BLaER1 treated with 17β-estradiol and CSF1 and Interleukin-3, amounts not matched to agents 10 nM and 100 nM (cell line): ENCODE results near the gene DTNBP1.

Experiments used
- H3K27ac ChIP-seq, 11 experiments: shearing (Covaris generic); formaldehyde crosslinking; 2 replicates each; pipeline ENCODE4 v1.8.1; 2022
- H3K27me3 ChIP-seq, 11 experiments: shearing (Covaris generic); formaldehyde crosslinking; 2 replicates each; pipeline ENCODE4 v1.8.1; 2022
- H3K36me3 ChIP-seq, 11 experiments: shearing (Covaris generic); formaldehyde crosslinking; 2 replicates each; pipeline ENCODE4 v1.8.1; 2022
- H3K4me1 ChIP-seq, 10 experiments: shearing (Covaris generic); formaldehyde crosslinking; 2 replicates each; pipeline ENCODE4 v1.8.1; 2022
- H3K4me2 ChIP-seq, 11 experiments: shearing (Covaris generic); formaldehyde crosslinking; 2 replicates each; pipeline ENCODE4 v1.8.1; 2022
- H3K4me3 ChIP-seq, 10 experiments: shearing (Covaris generic); formaldehyde crosslinking; 2 replicates each; pipeline ENCODE4 v1.8.1; 2022
- H3K9ac ChIP-seq, 11 experiments: shearing (Covaris generic); formaldehyde crosslinking; 2 replicates each; pipeline ENCODE4 v1.8.1; 2022
- H3K9me3 ChIP-seq, 11 experiments: shearing (Covaris generic); formaldehyde crosslinking; replicated peaks in 1 of 11; 2 replicates each; pipeline ENCODE4 v1.8.1; 2022
- H4K20me1 ChIP-seq, 11 experiments: shearing (Covaris generic); formaldehyde crosslinking; 2 replicates each; pipeline ENCODE4 v1.8.1; 2022
- Cebpa-rat ChIP-seq, 11 experiments: shearing (Covaris generic); IDR thresholded peaks; 2 replicates each; pipeline ENCODE4 v1.8.1; 2022

Gene DTNBP1

GRCh38 chr6:15586503-15586902 is 76.3 kb downstream of the DTNBP1 start:
- H4K20me1 ChIP-seq = peaks cover 0 to 22% (median 0%) of the 10 kb centered on the region in 11 experiments; a peak in 2 of 22 replicates
- H3K27me3 ChIP-seq = no peaks in the 10 kb centered on the region
- no peak overlapping the region for H3K4me3 ChIP-seq
- 0 out of 22 replicates have a peak, but pooled peaks cover 0 to 4% (median 0%) of the 10 kb centered on the region in 11 experiments for H3K9me3 ChIP-seq
- H3K4me1 ChIP-seq = peaks cover 0 to 33% (median 0%) of the 10 kb centered on the region in 10 experiments; a peak in 6 of 20 replicates
- H3K4me2 ChIP-seq = 0 out of 22 replicates have a peak overlapping the region, but pooled peaks of 2 of the 11 experiments have one; percentile 9 to 17
- peaks cover 0 to 34% (median 7%) of the 10 kb centered on the region in 11 experiments; a peak in 9 of 22 replicates for H3K36me3 ChIP-seq
- H3K27ac ChIP-seq = no peak overlapping the region
- no peak for TF ChIP-seq Cebpa-rat (IDR thresholded peaks at IDR 0.05)
- no peak overlapping the region for H3K9ac ChIP-seq

- H3K27ac ChIP-seq = no peak overlapping the region
- no peaks in the 10 kb centered on the region for H3K27me3 ChIP-seq
- H3K9ac ChIP-seq = no peak overlapping the region
- peaks cover 0 to 30% (median 7%) of the 10 kb centered on the region in 11 experiments; a peak in 9 of 22 replicates for H3K36me3 ChIP-seq
- H3K4me1 ChIP-seq = peaks cover 0 to 40% (median 0%) of the 10 kb centered on the region in 10 experiments; a peak in 6 of 20 replicates
- H3K4me3 ChIP-seq = no peak overlapping the region
- TF ChIP-seq Cebpa-rat (IDR thresholded peaks at IDR 0.05) = no peak
- peaks cover 0 to 22% (median 0%) of the 10 kb centered on the region in 11 experiments; a peak in 2 of 22 replicates for H4K20me1 ChIP-seq
- no peak overlapping the region for H3K4me2 ChIP-seq
- 0 out of 22 replicates have a peak, but pooled peaks cover 0 to 4% (median 0%) of the 10 kb centered on the region in 11 experiments for H3K9me3 ChIP-seq
These were observed 77.0 kb downstream of the DTNBP1 start for GRCh38 chr6:15585760-15586214.

- no peak overlapping the region for H3K27ac ChIP-seq
- H3K4me3 ChIP-seq = no peak overlapping the region
- peaks cover 0 to 55% (median 0%) of the 10 kb centered on the region in 10 experiments; a peak in 5 of 20 replicates for H3K4me1 ChIP-seq
- no peak overlapping the region for H3K9ac ChIP-seq
- peaks cover 0 to 22% (median 17%) of the 10 kb centered on the region in 11 experiments; a peak in 14 of 22 replicates for H3K36me3 ChIP-seq
- no peak for TF ChIP-seq Cebpa-rat (IDR thresholded peaks at IDR 0.05)
- peaks cover 0 to 15% (median 0%) of the 10 kb centered on the region in 11 experiments; a peak in 3 of 22 replicates for H4K20me1 ChIP-seq
- peaks cover 0 to 8% (median 5%) of the 10 kb centered on the region in 11 experiments; a peak in 7 of 22 replicates for H3K9me3 ChIP-seq
- no peaks in the 10 kb centered on the region for H3K27me3 ChIP-seq
- H3K4me2 ChIP-seq = no peak overlapping the region
These were observed 80.3 kb downstream of the DTNBP1 start for GRCh38 chr6:15582499-15582898.

- Histone ChIP-seq H3K9me3 (peaks cover 0 to 8% (median 5%) of the 10 kb centered on the region in 11 experiments; a peak in 7 of 22 replicates), H4K20me1 (peaks cover 0 to 13% (median 0%) of the 10 kb centered on the region in 11 experiments; a peak in 4 of 22 replicates), H3K9ac (no peak overlapping the region), H3K4me1 (peaks cover 0 to 61% (median 0%) of the 10 kb centered on the region in 10 experiments; a peak in 5 of 20 replicates), H3K27me3 (no peaks in the 10 kb centered on the region), H3K4me3 (no peak overlapping the region), H3K36me3 (peaks cover 0 to 22% (median 20%) of the 10 kb centered on the region in 11 experiments; a peak in 14 of 22 replicates), H3K4me2 (peak overlapping the region in 2 of 11 experiments; percentile 36 to 70; a peak in 1 of 22 replicates), H3K27ac (no peak overlapping the region)
- no peak for TF ChIP-seq Cebpa-rat (IDR thresholded peaks at IDR 0.05)
These were observed 81.1 kb downstream of the DTNBP1 start for GRCh38 chr6:15581751-15582150.

GRCh38 chr6:15580326-15580725 is 82.5 kb downstream of the DTNBP1 start:
- Histone ChIP-seq H3K27ac (peak overlapping the region in 3 of 11 experiments; percentile 36 to 61 (median 55); a peak in 4 of 22 replicates), H3K36me3 (peaks cover 0 to 21% (median 16%) of the 10 kb centered on the region in 11 experiments; a peak in 13 of 22 replicates), H3K4me2 (peak overlapping the region in 3 of 11 experiments; percentile 0 to 70 (median 60); a peak in 4 of 22 replicates), H3K9me3 (peaks cover 0 to 8% (median 5%) of the 10 kb centered on the region in 11 experiments; a peak in 7 of 22 replicates), H3K4me3 (no peak overlapping the region), H3K27me3 (no peaks in the 10 kb centered on the region), H3K4me1 (peaks cover 4 to 62% (median 7%) of the 10 kb centered on the region in 10 experiments; a peak in 18 of 20 replicates), H3K9ac (0 out of 22 replicates have a peak overlapping the region, but pooled peaks of 1 of the 11 experiments have one; percentile 11), H4K20me1 (peaks cover 0 to 6% (median 0%) of the 10 kb centered on the region in 11 experiments; a peak in 2 of 22 replicates)
- TF ChIP-seq Cebpa-rat (IDR thresholded peaks at IDR 0.05) = no peak

DNA sequence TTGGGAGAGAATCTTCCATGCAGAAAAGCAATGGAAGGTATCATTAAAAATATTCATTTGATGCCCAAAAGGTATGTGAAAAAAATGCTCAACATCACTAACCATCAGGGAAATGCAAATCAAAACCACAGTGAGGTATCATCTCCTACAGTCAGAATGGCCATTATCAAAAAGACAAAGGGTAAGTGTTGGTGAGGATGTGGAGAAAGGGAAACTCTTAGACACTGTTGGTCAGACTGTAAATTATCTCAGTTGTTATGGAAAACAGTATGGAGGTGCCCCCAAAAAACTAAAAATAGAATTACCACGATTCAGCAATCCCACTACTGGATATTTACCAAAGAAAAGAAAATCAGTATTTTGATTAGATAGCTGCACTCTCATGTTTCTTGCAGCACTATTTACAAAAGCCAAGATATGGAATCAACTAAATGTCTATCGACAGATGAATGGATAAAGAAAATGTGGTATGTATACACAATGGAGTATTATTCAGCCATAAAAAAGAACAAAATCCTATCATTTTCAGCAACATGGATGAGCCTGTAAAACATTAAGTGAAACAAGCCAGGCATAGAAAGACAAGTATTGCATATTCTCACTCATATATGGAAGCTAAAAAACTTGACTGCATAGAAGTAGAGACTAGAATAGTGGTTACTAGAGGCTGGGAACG is 84.0 kb downstream of the DTNBP1 start:
- no peaks in the 10 kb centered on the region for H3K27me3 ChIP-seq
- no peak overlapping the region for H3K27ac ChIP-seq
- no peak for TF ChIP-seq Cebpa-rat (IDR thresholded peaks at IDR 0.05)
- H3K4me1 ChIP-seq = peaks cover 14 to 76% (median 21%) of the 10 kb centered on the region in 10 experiments; a peak in 19 of 20 replicates
- no peak overlapping the region for H3K4me3 ChIP-seq
- H3K36me3 ChIP-seq = peaks cover 0 to 25% (median 19%) of the 10 kb centered on the region in 11 experiments; a peak in 14 of 22 replicates
- H3K9me3 ChIP-seq = peaks cover 0 to 8% (median 5%) of the 10 kb centered on the region in 11 experiments; a peak in 7 of 22 replicates
- H4K20me1 ChIP-seq = peaks cover 0 to 11% (median 0%) of the 10 kb centered on the region in 11 experiments; a peak in 2 of 22 replicates
- no peak overlapping the region for H3K9ac ChIP-seq
- H3K4me2 ChIP-seq = no peak overlapping the region

DNA sequence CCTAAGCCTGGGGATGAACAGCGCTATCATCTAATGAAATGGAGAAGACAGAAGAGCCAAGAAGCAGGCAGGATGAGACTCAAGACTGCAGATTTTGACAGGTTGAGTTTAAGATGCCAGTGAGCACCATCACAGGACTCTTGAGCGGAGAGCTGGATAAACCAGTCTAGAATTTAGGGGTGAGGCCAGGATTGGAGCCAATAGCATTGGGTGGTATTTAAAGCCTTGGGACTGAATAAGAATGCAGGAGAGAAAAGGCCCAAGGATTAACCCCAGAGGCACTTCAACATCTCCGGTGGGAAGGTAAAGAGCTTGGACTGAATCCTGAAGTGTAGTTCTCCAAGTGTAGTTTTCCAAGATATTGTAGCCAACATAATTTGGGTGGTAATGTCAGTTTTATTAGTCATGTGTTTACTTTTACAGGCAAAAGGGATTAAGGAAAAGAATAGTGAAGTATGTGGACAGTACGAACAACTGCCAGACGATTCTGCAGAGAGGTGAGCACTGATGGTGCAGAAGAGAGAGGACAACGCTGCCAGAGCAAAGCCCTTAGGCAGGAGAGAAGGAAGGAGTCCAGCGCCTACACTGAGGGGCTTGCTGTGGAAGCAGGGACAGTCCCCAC is 85.2 kb downstream of the DTNBP1 start:
- TF ChIP-seq Cebpa-rat (IDR thresholded peaks at IDR 0.05) = no peak
- Histone ChIP-seq H3K27me3 (no peaks in the 10 kb centered on the region), H3K9ac (no peak overlapping the region), H3K4me1 (peaks cover 14 to 83% (median 22%) of the 10 kb centered on the region in 10 experiments; a peak in 19 of 20 replicates), H3K9me3 (peaks cover 0 to 8% (median 6%) of the 10 kb centered on the region in 11 experiments; a peak in 10 of 22 replicates), H3K27ac (no peak overlapping the region), H3K4me2 (peak overlapping the region in 2 of 11 experiments; percentile 75 to 94; a peak in 3 of 22 replicates), H3K4me3 (no peak overlapping the region), H3K36me3 (peaks cover 0 to 33% (median 28%) of the 10 kb centered on the region in 11 experiments; a peak in 19 of 22 replicates), H4K20me1 (peaks cover 0 to 5% (median 0%) of the 10 kb centered on the region in 11 experiments; a peak in 2 of 22 replicates)

DNA sequence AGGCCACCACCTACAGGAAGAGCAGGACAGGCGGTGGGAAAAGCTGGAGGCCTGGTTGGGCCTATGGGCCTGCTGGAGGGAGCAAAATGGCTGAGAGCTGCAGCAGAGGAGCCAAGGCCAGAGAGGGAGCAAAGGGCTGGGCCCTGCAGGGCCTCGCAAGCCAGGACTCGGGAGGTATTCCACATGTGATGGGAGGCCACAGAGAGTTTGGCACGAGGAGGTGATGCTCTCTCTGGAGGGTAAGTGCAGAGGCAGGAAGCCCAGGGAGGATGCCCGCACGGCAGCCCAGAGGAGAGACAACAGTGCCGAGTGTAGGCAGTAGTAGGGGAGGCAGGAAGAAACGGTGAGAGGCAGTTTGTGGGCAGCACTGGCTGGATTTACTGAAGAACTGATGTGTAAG is 85.7 kb downstream of the DTNBP1 start:
- peaks cover 0 to 9% (median 6%) of the 10 kb centered on the region in 11 experiments; a peak in 10 of 22 replicates for H3K9me3 ChIP-seq
- no peak for TF ChIP-seq Cebpa-rat (IDR thresholded peaks at IDR 0.05)
- H3K4me3 ChIP-seq = no peak overlapping the region
- H3K36me3 ChIP-seq = peaks cover 0 to 38% (median 33%) of the 10 kb centered on the region in 11 experiments; a peak in 19 of 22 replicates
- no peak overlapping the region for H3K9ac ChIP-seq
- peaks cover 0 to 5% (median 0%) of the 10 kb centered on the region in 11 experiments; a peak in 2 of 22 replicates for H4K20me1 ChIP-seq
- H3K27ac ChIP-seq = peak overlapping the region in 2 of 11 experiments; percentile 74 to 75; a peak in 1 of 22 replicates
- H3K4me2 ChIP-seq = peak overlapping the region in 2 of 11 experiments; percentile 75 to 94; a peak in 3 of 22 replicates
- H3K4me1 ChIP-seq = peaks cover 14 to 81% (median 22%) of the 10 kb centered on the region in 10 experiments; a peak in 19 of 20 replicates
- no peaks in the 10 kb centered on the region for H3K27me3 ChIP-seq
